Measurements from ENCODE around the gene TAF6L. TPM values are rescaled to one million over a fixed set of nuclear protein-coding genes. Genes with fewer than 3 reads are reported as not detected.
A peak's percentile ranks its signal among the peaks of the same experiment; 100 is the strongest.
"Not testable (repeated sequence)": the region's sequence is repeated elsewhere in the genome, so short reads cannot be mapped to it uniquely, and the experiment has no call there.

Gene TAF6L
- total RNA-seq, 4 donors from 2014 or later = 13.5 to 43.2 (median 21.4) TPM

DNA sequence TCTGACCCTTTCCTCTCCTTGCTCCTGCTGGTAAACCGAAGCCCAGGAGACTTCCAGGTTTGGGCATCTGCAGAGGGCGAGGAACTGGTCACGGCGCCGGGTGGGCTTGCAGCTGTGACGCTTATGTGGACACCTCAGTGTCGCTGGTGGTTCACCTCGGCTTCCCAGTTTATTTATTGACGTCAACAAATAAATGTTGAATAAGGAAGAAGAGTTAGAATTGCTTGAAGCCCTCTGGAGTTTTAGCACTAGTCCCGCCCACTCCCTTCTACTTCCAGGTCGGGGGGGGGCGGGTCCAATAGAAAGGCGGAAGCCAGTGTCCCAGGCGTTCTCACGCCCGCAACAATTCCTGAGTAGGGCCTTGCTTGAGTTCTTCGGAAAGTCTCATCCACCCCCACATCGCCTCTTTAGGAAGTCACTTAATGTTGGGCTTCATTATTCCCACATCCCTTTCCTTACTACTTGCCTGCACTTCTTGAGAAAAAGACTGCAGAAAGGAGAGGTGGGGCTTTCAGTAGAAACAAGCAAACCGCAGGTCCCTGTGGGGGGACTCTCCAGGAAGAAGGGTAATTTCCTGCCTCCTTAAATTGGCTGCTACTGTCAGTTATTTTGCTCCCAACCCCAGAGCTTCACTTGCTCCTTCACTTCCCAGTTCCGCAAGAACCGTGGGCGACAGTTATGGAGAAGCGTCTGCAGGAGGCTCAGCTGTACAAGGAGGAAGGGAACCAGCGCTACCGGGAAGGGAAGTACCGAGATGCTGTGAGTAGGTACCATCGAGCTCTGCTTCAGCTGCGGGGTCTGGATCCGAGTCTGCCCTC lies 42.8 kb upstream of the TAF6L start, which contains the start of gene TTC9C:
TSS of gene TTC9C (plus strand) at position 316 of the 818 bp plus-strand sequence. CDS start at position 679, 363 bp downstream.
- TF ChIP-seq POLR2A (IDR thresholded peaks at IDR 0.05) = peak; percentile 60 to 85
- no peak for TF ChIP-seq CTCF (IDR thresholded peaks at IDR 0.05 in 4 of 5, conservative IDR thresholded peaks at IDR 0.05 in 1 of 5)
- intact Hi-C loops (cut with DNase I; ENCODE audit: low total_unique reads) (loop anchor here (5.0 kb wide), 1 partner anchor 129 kb away; no protein-coding TSS in a partner anchor), in situ Hi-C loops (cut with MboI; ENCODE audit: low sequenced_read_pairs in 4 of 4) (no loop called here)
- Histone ChIP-seq H3K4me3 (peak within 1 kb of the TSS; percentile 63 to 95 (median 80)), H3K27ac (peak within 1 kb of the TSS; percentile 87 to 94 (median 90)), H3K4me1 (peaks cover 42 to 47% of the 10 kb centered on the region in 2 donors), H3K36me3 (peaks cover 0 to 15% of the 10 kb centered on the region in 2 donors), H3K9me3 (no peaks in the 10 kb centered on the region), H3K27me3 (no peaks in the 10 kb centered on the region)
- DNase-seq = peak; percentile 78 to 85
- peak; percentile 63 to 70 for ATAC-seq

DNA sequence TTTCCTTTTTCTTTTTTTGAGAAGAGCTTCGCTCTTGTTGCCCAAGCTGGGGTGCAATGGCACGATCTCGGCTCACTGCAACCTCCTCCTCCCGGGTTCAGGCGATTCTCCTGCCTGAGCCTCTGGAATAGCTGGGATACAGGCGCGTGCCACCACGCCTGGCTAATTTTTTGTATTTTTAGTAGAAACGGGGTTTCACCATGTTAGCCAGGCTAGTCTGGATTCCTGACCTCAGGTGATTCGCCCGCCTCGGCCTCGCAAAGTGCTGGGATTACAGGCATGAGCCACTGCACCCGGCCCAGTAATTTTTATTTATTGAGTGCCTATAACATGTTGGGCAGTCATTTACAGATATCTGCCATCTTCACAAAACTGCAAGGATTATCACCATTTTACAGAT lies 41.1 kb upstream of the TAF6L start:
- ATAC-seq; DNase-seq; in situ Hi-C loops (cut with MboI; ENCODE audit: low sequenced_read_pairs in 4 of 4); H3K27me3 ChIP-seq; H3K9me3 ChIP-seq; intact Hi-C loops (cut with DNase I; ENCODE audit: low total_unique reads): not testable (repeated sequence)
- H3K27ac ChIP-seq = peak overlapping the region; percentile 87 to 94 (median 90)
- H3K4me3 ChIP-seq = peak overlapping the region in 3 of 4 donors; percentile 63 to 95 (median 79)
- peaks cover 25 to 30% of the 10 kb centered on the region in 2 donors for H3K4me1 ChIP-seq
- H3K36me3 ChIP-seq = peaks cover 0 to 26% of the 10 kb centered on the region in 2 donors

- intact Hi-C loops (cut with DNase I; ENCODE audit: low total_unique reads) = no loop called here
Measured at GRCh38 chr11:62732830-62733229, 38.4 kb upstream of the TAF6L start.

GRCh38 chr11:62737196-62737595 lies 34.0 kb upstream of the TAF6L start:
- peaks cover 0 to 83% of the 10 kb centered on the region in 2 donors for H3K36me3 ChIP-seq
- no peak overlapping the region for H3K4me3 ChIP-seq
- intact Hi-C loops (cut with DNase I; ENCODE audit: low total_unique reads) (no loop called here), in situ Hi-C loops (cut with MboI; ENCODE audit: low sequenced_read_pairs in 4 of 4) (no loop called here)
- H3K4me1 ChIP-seq = no peaks in the 10 kb centered on the region
- DNase-seq (no peak), ATAC-seq (no peak)
- no peaks in the 10 kb centered on the region for H3K27me3 ChIP-seq
- no peak for TF ChIP-seq POLR2A (IDR thresholded peaks at IDR 0.05)
- no peak for TF ChIP-seq CTCF (IDR thresholded peaks at IDR 0.05 in 4 of 5, conservative IDR thresholded peaks at IDR 0.05 in 1 of 5)
- no peak overlapping the region for H3K27ac ChIP-seq
- H3K9me3 ChIP-seq = no peaks in the 10 kb centered on the region

More at GRCh38 chr11:62732830-62733229, 38.4 kb upstream of the TAF6L start:
- H3K27me3 ChIP-seq = no peaks in the 10 kb centered on the region
- TF ChIP-seq POLR2A (IDR thresholded peaks at IDR 0.05) (no peak), CTCF (IDR thresholded peaks at IDR 0.05 in 4 of 5, conservative IDR thresholded peaks at IDR 0.05 in 1 of 5) (no peak)
- no peak overlapping the region for H3K4me3 ChIP-seq
- H3K4me1 ChIP-seq = peaks cover 18% of the 10 kb centered on the region in 2 donors
- DNase-seq = no peak
- H3K9me3 ChIP-seq = no peaks in the 10 kb centered on the region
- in situ Hi-C loops (cut with MboI; ENCODE audit: low sequenced_read_pairs in 4 of 4) = no loop called here
- no peak for ATAC-seq
- peaks cover 0 to 49% of the 10 kb centered on the region in 2 donors for H3K36me3 ChIP-seq
- no peak overlapping the region for H3K27ac ChIP-seq

- in situ Hi-C loops (cut with MboI; ENCODE audit: low sequenced_read_pairs in 4 of 4) = no loop called here
- ATAC-seq (no peak), DNase-seq (no peak)
- Histone ChIP-seq H3K36me3 (peaks cover 0 to 6% of the 10 kb centered on the region in 2 donors), H3K9me3 (no peaks in the 10 kb centered on the region), H3K4me1 (peaks cover 3 to 4% of the 10 kb centered on the region in 2 donors), H3K27ac (no peak overlapping the region), H3K4me3 (no peak overlapping the region), H3K27me3 (no peaks in the 10 kb centered on the region)
- intact Hi-C loops (cut with DNase I; ENCODE audit: low total_unique reads) = no loop called here
- no peak for TF ChIP-seq CTCF (IDR thresholded peaks at IDR 0.05 in 4 of 5, conservative IDR thresholded peaks at IDR 0.05 in 1 of 5)
- TF ChIP-seq POLR2A (IDR thresholded peaks at IDR 0.05) = no peak
Measured at GRCh38 chr11:62747475-62748160, 23.6 kb upstream of the TAF6L start.

DNA sequence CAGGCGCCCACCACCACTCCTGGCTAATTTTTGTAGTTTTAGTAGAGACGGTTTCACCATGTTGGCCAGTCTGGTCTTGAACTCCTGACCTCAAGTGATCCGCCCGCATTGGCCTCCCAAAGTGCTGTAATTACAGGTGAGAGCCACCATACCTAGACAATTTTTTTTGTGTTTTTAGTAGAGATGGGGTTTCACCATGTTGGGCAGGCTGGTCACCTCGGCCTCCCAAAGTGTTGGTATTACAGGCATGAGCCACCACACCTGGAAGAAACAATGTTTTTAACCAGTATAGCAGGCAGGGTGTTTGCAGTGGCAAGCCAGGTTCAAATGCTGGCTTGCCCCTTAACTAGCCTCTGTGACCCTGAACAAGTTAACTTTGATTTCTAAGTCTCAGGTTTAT lies 21.3 kb upstream of the TAF6L start:
- intact Hi-C loops (cut with DNase I; ENCODE audit: low total_unique reads); H3K9me3 ChIP-seq; DNase-seq; H3K27ac ChIP-seq; H3K36me3 ChIP-seq; in situ Hi-C loops (cut with MboI; ENCODE audit: low sequenced_read_pairs in 4 of 4); H3K4me3 ChIP-seq; ATAC-seq; H3K27me3 ChIP-seq: not testable (repeated sequence)
- peaks cover 14 to 19% of the 10 kb centered on the region in 2 donors for H3K4me1 ChIP-seq
